Tongue (tissue), 2 donors: Measurements from ENCODE around the gene GTPBP2. TPM values are rescaled to one million over a fixed set of nuclear protein-coding genes. Genes with fewer than 3 reads are reported as not detected.
A peak's percentile ranks its signal among the peaks of the same experiment; 100 is the strongest.

ENCODE experiments used
- DNase-seq: peaks from one replicate; pipeline ENCODE4 v3.0.0-alpha.2; 2015
- total RNA-seq: library from RNA; depleted of rRNA; stranded (reverse); fragments of >200 nt; gene quantifications from one replicate; pipeline ENCODE4 v1.2.3, GENCODE V29; 2014

Gene GTPBP2
- total RNA-seq, 1 donor from 2014 or later: 32.8 TPM

GRCh38 chr6:43575772-43576551, 53.1 kb downstream of the GTPBP2 start, which contains the start of the genes POLH and XPO5:
TSS of gene POLH (plus strand) at chr6:43576185. CDS start at chr6:43582320, 6,135 bp downstream.
TSS of gene XPO5 (minus strand) at chr6:43576038. CDS start at chr6:43575864, 174 bp downstream.
- peak; percentile 97 for DNase-seq

- peak; percentile 48 for DNase-seq
Observed at GRCh38 chr6:43575105-43575771, 53.8 kb downstream of the GTPBP2 start.

- no peak for DNase-seq
Observed at GRCh38 chr6:43572015-43572414, 57.0 kb downstream of the GTPBP2 start.

- DNase-seq: no peak
Observed at GRCh38 chr6:43570876-43571441, 58.1 kb downstream of the GTPBP2 start.

Other genes starting within 250 kb of the GTPBP2 start
- gene ABCC10, start 201.7 kb downstream of the GTPBP2 start, total RNA-seq: 13.4 TPM
- 5.2 TPM for gene DLK2, start 173.7 kb downstream of the GTPBP2 start, total RNA-seq
- gene TJAP1, start 151.7 kb downstream of the GTPBP2 start, total RNA-seq: 26.8 TPM
- gene LRRC73, start 118.9 kb downstream of the GTPBP2 start, total RNA-seq: 0.51 TPM
- gene YIPF3, start 112.3 kb downstream of the GTPBP2 start, total RNA-seq: 86.8 TPM
- gene POLR1C, start 112.2 kb downstream of the GTPBP2 start, total RNA-seq: 21.8 TPM
- gene XPO5, start 53.2 kb downstream of the GTPBP2 start, total RNA-seq: 22.9 TPM
- gene POLH, start 53.1 kb downstream of the GTPBP2 start, total RNA-seq: 12.4 TPM
- 90.4 TPM for gene MAD2L1BP, start 6.6 kb upstream of the GTPBP2 start, total RNA-seq
- 0.41 TPM for gene RSPH9, start 15.8 kb upstream of the GTPBP2 start, total RNA-seq
- gene MRPS18A, start 58.5 kb upstream of the GTPBP2 start, total RNA-seq: 31.4 TPM
- 170 TPM for gene VEGFA, start 140.9 kb upstream of the GTPBP2 start, total RNA-seq